IMR-90 (cell line): ENCODE measurements around the gene HSF2. TPM values are rescaled to one million over a fixed set of nuclear protein-coding genes. Genes with fewer than 3 reads are reported as not detected.

Source experiments
- ATAC-seq: fragments of 200-7000 bp; cut with Tn5 transposase; 2 replicates; pipeline ENCODE4 v1.9.1; 2020; ENCODE audit warnings: low read depth, mild to moderate bottlenecking, moderate library complexity
- BruUV-seq: library from RNA; stranded (reverse); fragments of 400-500 nt; replicated peaks from 2 replicates; lab custom pipeline; 2021; lab: Mats Ljungman, UMichigan
- CTCF ChIA-PET: fragments of 300-600 bp; formaldehyde crosslinking; extraction: SDS; loops from one replicate; lab custom pipeline; 2021; ENCODE audit warnings: antibody characterized with exemption; lab: Yijun Ruan, JAX
- POLR2A ChIA-PET: fragments of 300-600 bp; sonication (Branson Sonifier 250); formaldehyde crosslinking; loops from one replicate; lab custom pipeline; 2022; ENCODE audit warnings: antibody characterized with exemption; ENCODE audit not compliant: unreplicated experiment; lab: Charles Lee
- DNase-seq: peaks from one replicate; pipeline ENCODE4 v3.0.0; 2013
- H2AFZ ChIP-seq: replicated peaks from 2 replicates; pipeline ENCODE3; 2013; ENCODE audit warnings: low read length, mild to moderate bottlenecking; ENCODE audit not compliant: poor library complexity
- H2AK5ac ChIP-seq: 2 replicates; pipeline ENCODE4 v1.6.1; 2013; ENCODE audit warnings: low read depth, low read length, inconsistent platforms
- H2AK9ac ChIP-seq: replicated peaks from 2 replicates; pipeline ENCODE3; 2013; ENCODE audit warnings: mild to moderate bottlenecking, low read depth, low read length, moderate library complexity; ENCODE audit not compliant: poor library complexity
- H2BK120ac ChIP-seq: 2 replicates; pipeline ENCODE4 v1.6.1; 2013; ENCODE audit warnings: low read depth, low read length, inconsistent platforms
- H2BK15ac ChIP-seq: 3 replicates; pipeline ENCODE4 v1.6.1; 2013; ENCODE audit warnings: low read depth, low read length, inconsistent platforms
- H2BK20ac ChIP-seq: 2 replicates; pipeline ENCODE4 v1.6.1; 2013; ENCODE audit warnings: low read depth, mild to moderate bottlenecking, inconsistent platforms, low read length, moderate library complexity
- H2BK5ac ChIP-seq: 2 replicates; pipeline ENCODE4 v1.6.1; 2013; ENCODE audit warnings: mild to moderate bottlenecking, low read depth, low read length, inconsistent platforms; ENCODE audit not compliant: poor library complexity, severe bottlenecking
- H3K14ac ChIP-seq: replicated peaks from 2 replicates; pipeline ENCODE4 v1.6.1; 2013; ENCODE audit warnings: low read depth, low read length, inconsistent platforms
- H3K18ac ChIP-seq: 2 replicates; pipeline ENCODE4 v1.6.1; 2013; ENCODE audit warnings: low read depth, low read length, control low read depth
- H3K23ac ChIP-seq: 2 replicates; pipeline ENCODE4 v1.6.1; 2013; ENCODE audit warnings: low read depth, low read length, inconsistent platforms
- H3K27ac ChIP-seq: 2 replicates; pipeline ENCODE4 v1.5.1; 2013; ENCODE audit warnings: mild to moderate bottlenecking, control low read depth, low read length; ENCODE audit not compliant: insufficient read depth
- H3K27me3 ChIP-seq: 2 replicates; pipeline ENCODE4 v1.6.1; 2013; ENCODE audit warnings: low read length; ENCODE audit not compliant: control insufficient read depth, insufficient read depth
- H3K36me3 ChIP-seq: 2 replicates; pipeline ENCODE4 v1.6.1; 2013; ENCODE audit warnings: low read length, mixed read lengths; ENCODE audit not compliant: control insufficient read depth, insufficient read depth
- H3K4ac ChIP-seq: 2 replicates; pipeline ENCODE4 v1.6.1; 2013; ENCODE audit warnings: low read depth, low read length, inconsistent platforms
- H3K4me1 ChIP-seq: 2 replicates; pipeline ENCODE4 v1.6.1; 2013; ENCODE audit warnings: low read length, mixed read lengths; ENCODE audit not compliant: control insufficient read depth, insufficient read depth
- H3K4me2 ChIP-seq: 2 replicates; pipeline ENCODE4 v1.6.1; 2013; ENCODE audit warnings: low read depth, mild to moderate bottlenecking, control low read depth, low read length, moderate library complexity
- H3K4me3 ChIP-seq: 2 replicates; pipeline ENCODE4 v1.5.1; 2013; ENCODE audit warnings: low read depth, mild to moderate bottlenecking, control low read depth, low read length, moderate library complexity; ENCODE audit not compliant: insufficient read depth
- H3K56ac ChIP-seq: 2 replicates; pipeline ENCODE4 v1.6.1; 2013; ENCODE audit warnings: low read length, inconsistent platforms; ENCODE audit not compliant: insufficient read depth; ENCODE audit errors: extremely low read depth
- H3K79me1 ChIP-seq, 2 experiments: 2 replicates each; pipeline ENCODE4 v1.6.1; 2013; ENCODE audit warnings: low read length in 2 of 2, inconsistent platforms in 1 of 2, low read depth in 1 of 2
- H3K9ac ChIP-seq: 2 replicates; pipeline ENCODE4 v1.6.1; 2013; ENCODE audit warnings: low read depth, low read length, control low read depth
- H3K9me1 ChIP-seq: 2 replicates; pipeline ENCODE4 v1.6.1; 2013; ENCODE audit warnings: low read length, inconsistent platforms; ENCODE audit not compliant: insufficient read depth
- H3K9me3 ChIP-seq: 2 replicates; pipeline ENCODE4 v1.6.1; 2013; ENCODE audit warnings: low read length; ENCODE audit not compliant: control insufficient read depth, insufficient read depth
- H4K20me1 ChIP-seq: 2 replicates; pipeline ENCODE4 v1.6.1; 2013; ENCODE audit warnings: low read length, inconsistent platforms; ENCODE audit not compliant: insufficient read depth
- H4K5ac ChIP-seq: 2 replicates; pipeline ENCODE4 v1.6.1; 2013; ENCODE audit warnings: mild to moderate bottlenecking, low read depth, low read length, control low read depth
- H4K8ac ChIP-seq, 2 experiments: 2 replicates each; pipeline ENCODE4 v1.6.1; 2013; ENCODE audit warnings: low read depth in 2 of 2, low read length in 2 of 2, control low read depth in 1 of 2, inconsistent platforms in 1 of 2
- H4K91ac ChIP-seq: 2 replicates; pipeline ENCODE4 v1.6.1; 2013; ENCODE audit warnings: low read depth, low read length, inconsistent platforms; ENCODE audit not compliant: insufficient read depth
- BHLHE40 ChIP-seq: fragments of 150-350 bp; IDR thresholded peaks from 2 replicates; pipeline ENCODE4 v1.6.1; 2016; ENCODE audit warnings: mild to moderate bottlenecking, low read depth, low read length
- CEBPB ChIP-seq: IDR thresholded peaks from 2 replicates; pipeline ENCODE4 v1.6.1; 2012; ENCODE audit warnings: low read depth, low read length, improper control_type of control experiment
- CHD1 ChIP-seq: IDR thresholded peaks from 2 replicates; pipeline ENCODE4 v1.6.1; 2012; ENCODE audit warnings: low read depth, low read length, improper control_type of control experiment
- FOS ChIP-seq: fragments of 150-350 bp; IDR thresholded peaks from 2 replicates; pipeline ENCODE4 v1.6.1; 2016; ENCODE audit warnings: low read depth, low read length
- MAFK ChIP-seq: IDR thresholded peaks from 2 replicates; pipeline ENCODE4 v1.6.1; 2012; ENCODE audit warnings: low read depth, low read length, improper control_type of control experiment
- MAZ ChIP-seq: IDR thresholded peaks from 2 replicates; pipeline ENCODE4 v1.6.1; 2012; ENCODE audit warnings: low read depth, mild to moderate bottlenecking, low read length, improper control_type of control experiment, moderate library complexity, borderline replicate concordance
- MXI1 ChIP-seq: IDR thresholded peaks from 2 replicates; pipeline ENCODE4 v1.6.1; 2012; ENCODE audit warnings: low read depth, mild to moderate bottlenecking, low read length, moderate library complexity, borderline replicate concordance
- NFE2L2 ChIP-seq: fragments of 150-350 bp; IDR thresholded peaks from 2 replicates; pipeline ENCODE4 v1.6.1; 2016; ENCODE audit warnings: low read depth, mild to moderate bottlenecking, low read length
- POLR2A ChIP-seq: IDR thresholded peaks from 2 replicates; pipeline ENCODE4 v1.6.1; 2012; ENCODE audit warnings: mild to moderate bottlenecking, low read depth, low read length
- RAD21 ChIP-seq: IDR thresholded peaks from 2 replicates; pipeline ENCODE4 v1.6.1; 2012; ENCODE audit warnings: low read length, improper control_type of control experiment
- RCOR1 ChIP-seq: IDR thresholded peaks from 2 replicates; pipeline ENCODE4 v1.6.1; 2012; ENCODE audit warnings: mild to moderate bottlenecking, low read length, improper control_type of control experiment; ENCODE audit not compliant: insufficient replicate concordance
- RFX5 ChIP-seq: IDR thresholded peaks from 2 replicates; pipeline ENCODE4 v1.8.0; 2012; ENCODE audit warnings: low read depth, mild to moderate bottlenecking, low read length, moderate library complexity
- SMC3 ChIP-seq: fragments of 150-350 bp; IDR thresholded peaks from 2 replicates; pipeline ENCODE4 v1.6.1; 2016; ENCODE audit warnings: low read depth, mild to moderate bottlenecking, antibody characterized with exemption, low read length, moderate library complexity
- WGBS, 2 experiments: methylation state at CpG; one replicate each; pipeline versions ENCODE4 v1.1.5 to v1.1.7; 2013; ENCODE audit warnings: missing lambda C conversion rate in 2 of 2; ENCODE audit not compliant: insufficient read length in 1 of 2; ENCODE audit errors: extremely low coverage in 2 of 2; 5-methylcytosine and 5-hydroxymethylcytosine counted together
- dilution Hi-C: fragments of 300-500 bp; cut with HindIII; formaldehyde crosslinking; loops from one replicate; pipeline ENCODE4 v1.14.3; 2018; ENCODE audit warnings: low sequenced_read_pairs; ENCODE audit not compliant: unreplicated experiment
- in situ Hi-C: fragments of 300-500 bp; cut with MboI; formaldehyde crosslinking; loops from 3 replicates; pipeline ENCODE4 v1.14.3; 2019; ENCODE audit warnings: low sequenced_read_pairs, inconsistent platforms, mixed read lengths
- intact Hi-C: fragments of 100-400 bp; cut with micrococcal nuclease; formaldehyde crosslinking; loops from 2 replicates; pipeline ENCODE4 v1.10.0; 2022
- polyA plus RNA-seq, 3 experiments: library from polyadenylated mRNA; depleted of rRNA; stranded (reverse); fragments of >200 nt; gene quantifications; 2 replicates each; pipeline ENCODE4 v1.2.3, GENCODE V29; 2012; ENCODE audit warnings: low replicate concordance in 1 of 3
- total RNA-seq: library from RNA; depleted of rRNA; stranded (reverse); fragments of >200 nt; gene quantifications from 2 replicates; pipeline ENCODE4 v1.2.3, GENCODE V29; 2012
- TF ChIP-seq, protein P1 (sequence below): fragments of 150-350 bp; IDR thresholded peaks from 2 replicates; pipeline ENCODE4 v1.6.1; 2016; ENCODE audit warnings: low read depth, mild to moderate bottlenecking, low read length, moderate library complexity, borderline replicate concordance
- TF ChIP-seq, protein P2 (sequence below): fragments of 150-350 bp; IDR thresholded peaks from 2 replicates; pipeline ENCODE4 v1.6.1; 2017; ENCODE audit warnings: mild to moderate bottlenecking, antibody characterized with exemption, low read length, low read depth
- TF ChIP-seq, protein P3 (sequence below): conservative IDR thresholded peaks from 2 replicates; pipeline ENCODE4 v1.5.1; 2012; ENCODE audit warnings: mild to moderate bottlenecking, low read depth, low read length, improper control_type of control experiment

Gene HSF2
- total and polyA plus RNA-seq, 2 of the 4 experiments (the other 2 are of a cell fraction): 17.6 to 28.9 TPM

DNA sequence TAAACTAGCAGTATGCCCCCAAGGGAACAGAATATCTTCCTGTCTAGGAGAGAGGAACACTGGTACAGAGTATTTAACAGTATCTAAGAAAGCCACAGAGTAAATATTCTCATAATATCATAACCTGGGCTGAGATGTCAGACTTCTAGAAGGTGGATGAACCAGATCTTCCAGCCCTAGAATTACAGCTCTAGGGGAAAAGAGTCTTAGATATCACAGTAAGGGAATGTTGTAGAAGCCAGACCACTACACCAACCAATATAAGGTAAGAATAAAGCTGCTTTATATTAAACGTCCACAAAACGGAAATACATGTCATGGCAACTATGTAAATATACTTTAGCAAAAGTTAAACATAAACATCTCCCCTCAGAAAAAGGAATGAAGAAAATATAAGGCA, 59.8 kb downstream of the HSF2 start:
- H3K9me1 ChIP-seq: no peaks in the 10 kb centered on the region; the same call in 1 of the 2 replicates
- peaks cover 60% of the 10 kb centered on the region for H4K20me1 ChIP-seq
- ChIA-PET POLR2A (no interaction called here), CTCF (interaction anchor here (0.6 kb wide), 1 partner anchor 71 kb away, joined by 3 read pairs; no protein-coding TSS in a partner anchor)
- ATAC-seq: peak; percentile 73
- peak overlapping the region; percentile 46 for H2BK5ac ChIP-seq
- intact Hi-C loops (no loop called here), in situ Hi-C loops (no loop called here), dilution Hi-C loops (no loop called here)
- H4K5ac ChIP-seq: no peak overlapping the region
- no peak overlapping the region for H3K4me3 ChIP-seq
- no peak overlapping the region for H3K56ac ChIP-seq
- H2BK15ac ChIP-seq: no peak overlapping the region
- peaks cover 10% of the 10 kb centered on the region for H3K36me3 ChIP-seq
- WGBS, 2 experiments: no CpG with 5 or more reads among the region's 2 CpGs
- no peak overlapping the region for H2BK20ac ChIP-seq
- H3K4me1 ChIP-seq: peaks cover 2% of the 10 kb centered on the region; the same call in 1 of the 2 replicates
- no peak overlapping the region for H2BK120ac ChIP-seq
- H2AFZ ChIP-seq: no peak overlapping the region
- no peak overlapping the region for H3K27ac ChIP-seq
- H3K27me3 ChIP-seq: no peaks in the 10 kb centered on the region
- BruUV-seq: no TSS peak
- H3K18ac ChIP-seq: no peak overlapping the region
- no peak overlapping the region for H3K14ac ChIP-seq
- peak; percentile 22 for DNase-seq
- no peak overlapping the region for H4K91ac ChIP-seq
- H3K23ac ChIP-seq: no peak overlapping the region
- H3K4ac ChIP-seq: no peak overlapping the region
- H3K9me3 ChIP-seq: no peaks in the 10 kb centered on the region
- no peak overlapping the region for H4K8ac ChIP-seq
- H2AK5ac ChIP-seq: no peak overlapping the region
- TF ChIP-seq FOS: no peak
- TF ChIP-seq BHLHE40: no peak
- no peak for TF ChIP-seq CHD1
- TF ChIP-seq RCOR1: no peak
- TF ChIP-seq POLR2A: no peak
- TF ChIP-seq NFE2L2: no peak
- no peak for TF ChIP-seq SMC3
- TF ChIP-seq RAD21: no peak
- TF ChIP-seq, protein P1, sequence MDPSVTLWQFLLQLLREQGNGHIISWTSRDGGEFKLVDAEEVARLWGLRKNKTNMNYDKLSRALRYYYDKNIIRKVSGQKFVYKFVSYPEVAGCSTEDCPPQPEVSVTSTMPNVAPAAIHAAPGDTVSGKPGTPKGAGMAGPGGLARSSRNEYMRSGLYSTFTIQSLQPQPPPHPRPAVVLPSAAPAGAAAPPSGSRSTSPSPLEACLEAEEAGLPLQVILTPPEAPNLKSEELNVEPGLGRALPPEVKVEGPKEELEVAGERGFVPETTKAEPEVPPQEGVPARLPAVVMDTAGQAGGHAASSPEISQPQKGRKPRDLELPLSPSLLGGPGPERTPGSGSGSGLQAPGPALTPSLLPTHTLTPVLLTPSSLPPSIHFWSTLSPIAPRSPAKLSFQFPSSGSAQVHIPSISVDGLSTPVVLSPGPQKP: no peak
- no peak for TF ChIP-seq MAFK
- TF ChIP-seq MXI1: no peak
- no peak for TF ChIP-seq MAZ
- TF ChIP-seq CEBPB: no peak
- TF ChIP-seq, protein P2, sequence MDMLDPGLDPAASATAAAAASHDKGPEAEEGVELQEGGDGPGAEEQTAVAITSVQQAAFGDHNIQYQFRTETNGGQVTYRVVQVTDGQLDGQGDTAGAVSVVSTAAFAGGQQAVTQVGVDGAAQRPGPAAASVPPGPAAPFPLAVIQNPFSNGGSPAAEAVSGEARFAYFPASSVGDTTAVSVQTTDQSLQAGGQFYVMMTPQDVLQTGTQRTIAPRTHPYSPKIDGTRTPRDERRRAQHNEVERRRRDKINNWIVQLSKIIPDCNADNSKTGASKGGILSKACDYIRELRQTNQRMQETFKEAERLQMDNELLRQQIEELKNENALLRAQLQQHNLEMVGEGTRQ: no peak
- TF ChIP-seq RFX5: no peak
- TF ChIP-seq, protein P3, sequence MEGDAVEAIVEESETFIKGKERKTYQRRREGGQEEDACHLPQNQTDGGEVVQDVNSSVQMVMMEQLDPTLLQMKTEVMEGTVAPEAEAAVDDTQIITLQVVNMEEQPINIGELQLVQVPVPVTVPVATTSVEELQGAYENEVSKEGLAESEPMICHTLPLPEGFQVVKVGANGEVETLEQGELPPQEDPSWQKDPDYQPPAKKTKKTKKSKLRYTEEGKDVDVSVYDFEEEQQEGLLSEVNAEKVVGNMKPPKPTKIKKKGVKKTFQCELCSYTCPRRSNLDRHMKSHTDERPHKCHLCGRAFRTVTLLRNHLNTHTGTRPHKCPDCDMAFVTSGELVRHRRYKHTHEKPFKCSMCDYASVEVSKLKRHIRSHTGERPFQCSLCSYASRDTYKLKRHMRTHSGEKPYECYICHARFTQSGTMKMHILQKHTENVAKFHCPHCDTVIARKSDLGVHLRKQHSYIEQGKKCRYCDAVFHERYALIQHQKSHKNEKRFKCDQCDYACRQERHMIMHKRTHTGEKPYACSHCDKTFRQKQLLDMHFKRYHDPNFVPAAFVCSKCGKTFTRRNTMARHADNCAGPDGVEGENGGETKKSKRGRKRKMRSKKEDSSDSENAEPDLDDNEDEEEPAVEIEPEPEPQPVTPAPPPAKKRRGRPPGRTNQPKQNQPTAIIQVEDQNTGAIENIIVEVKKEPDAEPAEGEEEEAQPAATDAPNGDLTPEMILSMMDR: no peak
- H3K9ac ChIP-seq: no peak overlapping the region
- H3K4me2 ChIP-seq: 0 out of 2 replicates have a peak overlapping the region, but pooled peaks have one; percentile 31
- H3K79me1 ChIP-seq: peaks cover 16 to 20% of the 10 kb centered on the region in 2 experiments
- H2AK9ac ChIP-seq: no peak overlapping the region
